Neural cell (in vitro differentiated cells): ENCODE results near the gene MAP3K14. TPM values are rescaled to one million over a fixed set of nuclear protein-coding genes. Genes with fewer than 3 reads are reported as not detected.

Source experiments
- H2AFZ ChIP-seq: fragments of 200-600, 300-800 bp; sonication (generic), shearing (Covaris generic); 2 replicates; pipeline ENCODE4 v1.6.0; 2014; ENCODE audit warnings: low read depth, mild to moderate bottlenecking, antibody characterized with exemption, low read length, moderate library complexity
- H3F3A ChIP-seq: fragments of 200-600 bp; shearing (Covaris generic); 2 replicates; pipeline ENCODE4 v1.6.1; 2016; ENCODE audit warnings: mild to moderate bottlenecking, moderate library complexity, mixed read lengths, antibody characterized with exemption, low read length; ENCODE audit not compliant: insufficient read depth, poor library complexity, severe bottlenecking
- H3K27ac ChIP-seq: fragments of 200-600, 300-800 bp; sonication (generic), shearing (Covaris generic); 2 replicates; pipeline ENCODE4 v1.5.1; 2014; ENCODE audit warnings: mild to moderate bottlenecking, low read length, moderate library complexity
- H3K27me3 ChIP-seq: fragments of 300-800, 200-600 bp; sonication (generic), shearing (Covaris generic); 2 replicates; pipeline ENCODE4 v1.6.0; 2014; ENCODE audit warnings: mild to moderate bottlenecking, low read depth, low read length, moderate library complexity; ENCODE audit not compliant: insufficient read depth
- H3K36me3 ChIP-seq: fragments of 300-800, 200-600 bp; sonication (generic), shearing (Covaris generic); 2 replicates; pipeline ENCODE4 v1.5.1; 2014; ENCODE audit warnings: mild to moderate bottlenecking, antibody characterized with exemption, low read length, moderate library complexity; ENCODE audit not compliant: insufficient read depth
- H3K4me2 ChIP-seq: fragments of 300-800, 200-600 bp; sonication (generic), shearing (Covaris generic); 2 replicates; pipeline ENCODE4 v1.6.0; 2014; ENCODE audit warnings: mild to moderate bottlenecking, low read length
- H3K4me3 ChIP-seq: fragments of 300-800, 200-600 bp; sonication (generic), shearing (Covaris generic); 2 replicates; pipeline ENCODE4 v1.5.1; 2014; ENCODE audit warnings: mild to moderate bottlenecking, low read length, moderate library complexity
- H3K79me2 ChIP-seq: fragments of 200-600 bp; shearing (Covaris generic); replicated peaks from 2 replicates; pipeline ENCODE4 v1.6.0; 2014; ENCODE audit warnings: mild to moderate bottlenecking, low read length, moderate library complexity; ENCODE audit not compliant: insufficient read depth
- H3K9ac ChIP-seq: fragments of 300-800, 200-600 bp; sonication (generic), shearing (Covaris generic); 2 replicates; pipeline ENCODE4 v1.6.1; 2016; ENCODE audit warnings: mild to moderate bottlenecking, low read length, mixed read lengths
- H3K9me2 ChIP-seq: fragments of 200-600 bp; shearing (Covaris generic); 2 replicates; pipeline ENCODE4 v1.6.1; 2016; ENCODE audit warnings: mild to moderate bottlenecking, low read length, mixed read lengths; ENCODE audit not compliant: insufficient read depth
- H3K9me3 ChIP-seq: fragments of 200-600, 300-800 bp; sonication (generic), shearing (Covaris generic); 2 replicates; pipeline ENCODE4 v1.6.1; 2016; ENCODE audit warnings: mild to moderate bottlenecking, mixed run types, low read length, moderate library complexity, mixed read lengths
- H4K20me1 ChIP-seq: fragments of 200-600 bp; shearing (Covaris generic); 2 replicates; pipeline ENCODE4 v1.6.1; 2016; ENCODE audit warnings: mild to moderate bottlenecking, mixed run types; ENCODE audit not compliant: insufficient read depth
- CTCF ChIP-seq: fragments of 450-650 bp; IDR thresholded peaks from 2 replicates; pipeline ENCODE4 v1.5.1; 2014; ENCODE audit warnings: antibody characterized with exemption, mild to moderate bottlenecking, moderate library complexity; ENCODE audit not compliant: poor library complexity, severe bottlenecking
- EP300 ChIP-seq: fragments of 450-650 bp; conservative IDR thresholded peaks from 2 replicates; pipeline ENCODE4 v1.6.1; 2014; ENCODE audit warnings: antibody characterized with exemption, mild to moderate bottlenecking, moderate library complexity; ENCODE audit not compliant: poor library complexity, severe bottlenecking
- EZH2 ChIP-seq: fragments of 200-600, 300-800 bp; shearing (Covaris generic), sonication (generic); IDR thresholded peaks from 2 replicates; pipeline ENCODE4 v1.6.1; 2014; ENCODE audit warnings: antibody characterized with exemption, low read length, borderline replicate concordance, mild to moderate bottlenecking; ENCODE audit not compliant: insufficient read depth, poor library complexity, severe bottlenecking
- MXI1 ChIP-seq: fragments of 450-650 bp; conservative IDR thresholded peaks from 2 replicates; pipeline ENCODE4 v1.6.1; 2014; ENCODE audit warnings: antibody characterized with exemption, mild to moderate bottlenecking; ENCODE audit not compliant: poor library complexity, severe bottlenecking
- POLR2AphosphoS5 ChIP-seq: IDR thresholded peaks from 2 replicates; pipeline ENCODE4 v1.6.1; 2012
- RAD21 ChIP-seq: fragments of 450-650 bp; conservative IDR thresholded peaks from 2 replicates; pipeline ENCODE4 v1.6.1; 2014; ENCODE audit warnings: antibody characterized with exemption, mild to moderate bottlenecking, moderate library complexity
- REST ChIP-seq: IDR thresholded peaks from 2 replicates; pipeline ENCODE4 v1.6.1; 2012; ENCODE audit warnings: borderline replicate concordance
- SMC3 ChIP-seq: fragments of 450-650 bp; conservative IDR thresholded peaks from 2 replicates; pipeline ENCODE4 v1.6.1; 2014; ENCODE audit warnings: antibody characterized with exemption, mild to moderate bottlenecking, moderate library complexity; ENCODE audit not compliant: poor library complexity
- TAF1 ChIP-seq: IDR thresholded peaks from 2 replicates; pipeline ENCODE4 v1.6.1; 2012; ENCODE audit warnings: low read depth
- polyA plus RNA-seq: library from polyadenylated mRNA; depleted of rRNA; stranded (reverse); fragments of >200 nt; gene quantifications from 2 replicates; pipeline ENCODE4 v1.2.3, GENCODE V29; 2014

Gene MAP3K14
- polyA plus RNA-seq, 1 donor from 2014 or later, result 6.7 TPM

GRCh38 chr17:45311401-45311759, 5.4 kb downstream of the MAP3K14 start:
- Histone ChIP-seq H3K4me2 (no peak overlapping the region), H3K9ac (no peak overlapping the region), H3F3A (no peaks in the 10 kb centered on the region), H3K36me3 (no peaks in the 10 kb centered on the region), H3K27me3 (no peaks in the 10 kb centered on the region), H3K4me3 (no peak overlapping the region), H3K27ac (no peak overlapping the region), H3K79me2 (peaks cover 26% of the 10 kb centered on the region), H2AFZ (no peak overlapping the region), H3K9me3 (no peaks in the 10 kb centered on the region), H4K20me1 (no peaks in the 10 kb centered on the region), H3K9me2 (no peaks in the 10 kb centered on the region)
- no peak for TF ChIP-seq TAF1
- TF ChIP-seq RAD21, result no peak
- TF ChIP-seq REST, result no peak
- TF ChIP-seq CTCF, result no peak
- TF ChIP-seq POLR2AphosphoS5, result no peak
- TF ChIP-seq EZH2, result no peak
- TF ChIP-seq MXI1, result no peak
- no peak for TF ChIP-seq EP300

- Histone ChIP-seq H3F3A (no peaks in the 10 kb centered on the region), H3K36me3 (no peaks in the 10 kb centered on the region), H3K4me3 (no peak overlapping the region), H3K9ac (no peak overlapping the region), H3K9me3 (no peaks in the 10 kb centered on the region), H3K4me2 (no peak overlapping the region), H4K20me1 (no peaks in the 10 kb centered on the region), H2AFZ (no peak overlapping the region), H3K27ac (no peak overlapping the region), H3K79me2 (peaks cover 26% of the 10 kb centered on the region), H3K27me3 (no peaks in the 10 kb centered on the region), H3K9me2 (no peaks in the 10 kb centered on the region)
- TF ChIP-seq POLR2AphosphoS5 (no peak), EP300 (no peak), TAF1 (no peak), REST (no peak), EZH2 (no peak), SMC3 (no peak), CTCF (no peak), RAD21 (no peak)
These were observed 6.2 kb downstream of the MAP3K14 start for GRCh38 chr17:45310380-45311324.
